Neuronal stem cell (in vitro differentiated cells): ENCODE measurements around the gene ATP9B.

Experiments
- DNase-seq: peaks from one replicate; pipeline ENCODE4 v3.0.0-alpha.2; 2013; ENCODE audit warnings: low spot score
- H2AFZ ChIP-seq: one replicate; pipeline ENCODE4 v1.6.1; 2013; ENCODE audit warnings: mild to moderate bottlenecking, low read length, inconsistent platforms
- H2AK5ac ChIP-seq: 2 replicates; pipeline ENCODE4 v1.6.1; 2013; ENCODE audit warnings: low read depth, mild to moderate bottlenecking, inconsistent platforms, low read length, moderate library complexity, mixed read lengths
- H2BK120ac ChIP-seq: 2 replicates; pipeline ENCODE4 v1.6.1; 2013; ENCODE audit warnings: low read depth, mild to moderate bottlenecking, inconsistent platforms, low read length, moderate library complexity, mixed read lengths
- H2BK12ac ChIP-seq: one replicate; pipeline ENCODE4 v1.6.1; 2013; ENCODE audit warnings: low read length, inconsistent platforms
- H2BK15ac ChIP-seq: 2 replicates; pipeline ENCODE4 v1.6.1; 2013; ENCODE audit warnings: mild to moderate bottlenecking, low read length, inconsistent platforms, mixed read lengths
- H2BK5ac ChIP-seq: one replicate; pipeline ENCODE4 v1.6.1; 2013; ENCODE audit warnings: inconsistent platforms, mild to moderate bottlenecking, low read length, moderate library complexity
- H3K14ac ChIP-seq: one replicate; pipeline ENCODE4 v1.6.1; 2013; ENCODE audit warnings: low read length, inconsistent platforms
- H3K18ac ChIP-seq: 2 replicates; pipeline ENCODE4 v1.6.1; 2013; ENCODE audit warnings: low read length, inconsistent platforms
- H3K23ac ChIP-seq: 2 replicates; pipeline ENCODE4 v1.6.1; 2013; ENCODE audit warnings: low read depth, mild to moderate bottlenecking, mixed read lengths, low read length, inconsistent platforms; ENCODE audit not compliant: poor library complexity
- H3K27ac ChIP-seq: replicated peaks from 3 replicates; pipeline ENCODE4 v1.5.1; 2013; ENCODE audit warnings: low read length, inconsistent platforms
- H3K27me3 ChIP-seq, 3 experiments: 2 replicates each; pipeline ENCODE4 v1.6.1; 2013; ENCODE audit warnings: low read length in 3 of 3, mild to moderate bottlenecking in 2 of 3, inconsistent platforms in 1 of 3, low read depth in 1 of 3, mixed read lengths in 1 of 3, moderate library complexity in 1 of 3; ENCODE audit not compliant: control insufficient read depth in 3 of 3, insufficient read depth in 3 of 3
- H3K36me3 ChIP-seq, 2 donors: replicated peaks in 1 of 2; 2 replicates each; pipeline ENCODE4 v1.6.1; 2013; ENCODE audit warnings: low read length in 2 of 2; ENCODE audit not compliant: control insufficient read depth in 2 of 2, insufficient read depth in 2 of 2
- H3K4ac ChIP-seq: 2 replicates; pipeline ENCODE4 v1.6.1; 2013; ENCODE audit warnings: inconsistent platforms, mild to moderate bottlenecking, low read length, moderate library complexity
- H3K4me1 ChIP-seq, 2 donors: 1 replicate in 1 of 2; 2 replicates in 1 of 2; pipeline ENCODE4 v1.6.1; 2013; ENCODE audit warnings: low read length in 2 of 2, low read depth in 1 of 2; ENCODE audit not compliant: control insufficient read depth in 2 of 2, insufficient read depth in 1 of 2
- H3K4me2 ChIP-seq: one replicate; pipeline ENCODE4 v1.6.1; 2013; ENCODE audit warnings: mild to moderate bottlenecking, low read length, inconsistent platforms; ENCODE audit not compliant: insufficient read depth, poor library complexity, severe bottlenecking
- H3K4me3 ChIP-seq, 2 donors: 2 replicates each; pipeline ENCODE4 v1.5.1; 2013; ENCODE audit warnings: low read length in 2 of 2, mild to moderate bottlenecking in 2 of 2, inconsistent platforms in 1 of 2, moderate library complexity in 1 of 2
- H3K79me1 ChIP-seq: one replicate; pipeline ENCODE4 v1.6.1; 2013; ENCODE audit warnings: low read depth, mild to moderate bottlenecking, inconsistent platforms, low read length, moderate library complexity
- H3K9ac ChIP-seq: one replicate; pipeline ENCODE4 v1.6.1; 2013; ENCODE audit warnings: mild to moderate bottlenecking, low read depth, low read length, inconsistent platforms; ENCODE audit not compliant: poor library complexity
- H3K9me3 ChIP-seq, 2 donors: replicated peaks in 1 of 2; 2 replicates each; pipeline versions ENCODE3 to v1.6.1; 2013; ENCODE audit warnings: low read length in 2 of 2, mild to moderate bottlenecking in 2 of 2, inconsistent platforms in 1 of 2, low read depth in 1 of 2, mixed read lengths in 1 of 2, moderate library complexity in 1 of 2; ENCODE audit not compliant: control insufficient read depth in 2 of 2, insufficient read depth in 1 of 2
- H4K8ac ChIP-seq: one replicate; pipeline ENCODE4 v1.6.1; 2013; ENCODE audit warnings: low read depth, mild to moderate bottlenecking, inconsistent platforms, low read length, moderate library complexity
- H4K91ac ChIP-seq: one replicate; pipeline ENCODE4 v1.6.1; 2013; ENCODE audit warnings: low read length, low read depth, mild to moderate bottlenecking, inconsistent platforms; ENCODE audit not compliant: poor library complexity
- WGBS, 2 donors: extraction: QIAGEN DNeasy Blood & Tissue Kit; methylation state at CpG; one replicate each; pipeline ENCODE4 v1.1.7; 2013; ENCODE audit warnings: missing lambda C conversion rate in 2 of 2, mixed read lengths in 1 of 2; ENCODE audit not compliant: insufficient read length in 2 of 2, insufficient replicate concordance in 1 of 2; ENCODE audit errors: extremely low coverage in 2 of 2; 5-methylcytosine and 5-hydroxymethylcytosine counted together

ATP9B gene

GRCh38 chr18:79118797-79119196, 49.6 kb downstream of the ATP9B start:
- H2BK120ac ChIP-seq = no peak overlapping the region
- H3K23ac ChIP-seq = no peak overlapping the region
- peaks cover 0 to 5% of the 10 kb centered on the region in 2 donors for H3K9me3 ChIP-seq
- H2BK5ac ChIP-seq = no peak overlapping the region
- H4K8ac ChIP-seq = no peak overlapping the region
- no CpG with 5 or more reads among the region's 5 CpGs for WGBS, 2 donors
- no peaks in the 10 kb centered on the region for H3K79me1 ChIP-seq
- no peak overlapping the region for H4K91ac ChIP-seq
- H3K9ac ChIP-seq = no peak overlapping the region
- no peaks in the 10 kb centered on the region for H3K4me1 ChIP-seq
- no peaks in the 10 kb centered on the region for H3K27me3 ChIP-seq
- no peak overlapping the region for H3K4me3 ChIP-seq
- H2BK12ac ChIP-seq = no peak overlapping the region
- H3K36me3 ChIP-seq = peaks cover 2 to 22% of the 10 kb centered on the region in 2 donors
- no peak for DNase-seq
- H3K4ac ChIP-seq = no peak overlapping the region
- no peak overlapping the region for H3K4me2 ChIP-seq
- H2AFZ ChIP-seq = no peak overlapping the region
- no peak overlapping the region for H3K14ac ChIP-seq
- no peak overlapping the region for H2AK5ac ChIP-seq
- H2BK15ac ChIP-seq = no peak overlapping the region
- no peak overlapping the region for H3K27ac ChIP-seq
- no peak overlapping the region for H3K18ac ChIP-seq

- Histone ChIP-seq H3K79me1 (no peaks in the 10 kb centered on the region), H3K9me3 (no peaks in the 10 kb centered on the region), H3K27me3 (no peaks in the 10 kb centered on the region), H2BK12ac (no peak overlapping the region), H3K4me3 (no peak overlapping the region), H2AFZ (no peak overlapping the region), H3K27ac (no peak overlapping the region), H4K91ac (no peak overlapping the region), H2BK120ac (no peak overlapping the region), H4K8ac (no peak overlapping the region), H3K14ac (no peak overlapping the region), H2AK5ac (no peak overlapping the region), H3K4ac (no peak overlapping the region), H3K23ac (no peak overlapping the region), H3K4me1 (no peaks in the 10 kb centered on the region), H2BK5ac (no peak overlapping the region), H3K9ac (no peak overlapping the region), H3K18ac (no peak overlapping the region), H2BK15ac (no peak overlapping the region), H3K4me2 (no peak overlapping the region), H3K36me3 (peaks cover 2 to 30% of the 10 kb centered on the region in 2 donors)
- no peak for DNase-seq
- no CpG with 5 or more reads among the region's 2 CpGs for WGBS, 2 donors
Measured at GRCh38 chr18:79121746-79122474, 52.7 kb downstream of the ATP9B start.

DNA sequence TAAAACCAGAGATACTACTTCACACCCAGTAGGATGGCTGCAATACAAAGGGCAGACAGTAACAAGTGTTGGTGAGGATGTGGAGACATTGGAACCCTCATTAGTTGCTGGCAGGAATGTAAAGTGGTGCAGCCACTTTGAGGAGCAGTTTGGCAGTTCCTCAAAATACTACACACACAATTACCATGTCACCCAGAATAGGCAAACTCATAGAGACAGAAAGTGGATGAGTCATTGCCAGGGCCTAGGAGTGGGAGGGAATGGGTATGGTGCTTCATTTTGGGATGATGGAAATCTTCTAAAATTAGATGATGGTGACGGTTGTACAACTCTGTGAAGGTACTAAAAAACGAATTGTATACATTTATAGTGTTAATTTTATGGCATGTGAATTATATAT, 54.8 kb downstream of the ATP9B start:
- Histone ChIP-seq H3K9ac (no peak overlapping the region), H3K23ac (no peak overlapping the region), H2BK5ac (no peak overlapping the region), H2AK5ac (no peak overlapping the region), H3K4me1 (no peaks in the 10 kb centered on the region), H2BK15ac (no peak overlapping the region), H2BK120ac (no peak overlapping the region), H2BK12ac (no peak overlapping the region), H4K91ac (no peak overlapping the region), H3K4me3 (no peak overlapping the region), H3K4ac (no peak overlapping the region), H4K8ac (no peak overlapping the region), H3K27ac (no peak overlapping the region), H2AFZ (no peak overlapping the region), H3K14ac (no peak overlapping the region), H3K36me3 (peaks cover 2 to 45% of the 10 kb centered on the region in 2 donors), H3K79me1 (no peaks in the 10 kb centered on the region), H3K27me3 (no peaks in the 10 kb centered on the region), H3K9me3 (no peaks in the 10 kb centered on the region), H3K18ac (no peak overlapping the region), H3K4me2 (no peak overlapping the region)
- DNase-seq = no peak
- no CpG with 5 or more reads among the region's 2 CpGs for WGBS, 2 donors

- Histone ChIP-seq H3K23ac (no peak overlapping the region), H3K9me3 (no peaks in the 10 kb centered on the region), H3K4me3 (no peak overlapping the region), H4K8ac (no peak overlapping the region), H3K36me3 (peaks cover 0 to 42% of the 10 kb centered on the region in 2 donors), H3K27me3 (no peaks in the 10 kb centered on the region), H2BK120ac (no peak overlapping the region), H3K4me2 (no peak overlapping the region), H2AFZ (no peak overlapping the region), H4K91ac (no peak overlapping the region), H2BK15ac (no peak overlapping the region), H2BK5ac (no peak overlapping the region), H3K9ac (no peak overlapping the region), H2AK5ac (no peak overlapping the region), H3K79me1 (no peaks in the 10 kb centered on the region), H2BK12ac (no peak overlapping the region), H3K27ac (no peak overlapping the region), H3K18ac (no peak overlapping the region), H3K4ac (no peak overlapping the region), H3K4me1 (no peaks in the 10 kb centered on the region), H3K14ac (no peak overlapping the region)
- no CpG with 5 or more reads among the region's 3 CpGs for WGBS, 2 donors
- DNase-seq = no peak
Measured at GRCh38 chr18:79129120-79129519, 59.9 kb downstream of the ATP9B start.
